HG03196 (cell line): ENCODE measurements around the gene GRIK5.
"Not testable (repeated sequence)": the region's sequence is repeated elsewhere in the genome, so short reads cannot be mapped to it uniquely, and the experiment has no call there.

Experiments used
- ATAC-seq: cut with Tn5 transposase; IDR thresholded peaks from one replicate; pipeline ENCODE4 v1.9.1; 2021; ENCODE audit not compliant: unreplicated experiment

GRIK5 gene

GRCh38 chr19:42053037-42053935 is 16.7 kb downstream of the GRIK5 start:
- no peak for ATAC-seq

GRCh38 chr19:42052241-42052863 is 17.7 kb downstream of the GRIK5 start:
- no peak for ATAC-seq

- no peak for ATAC-seq
Measured at GRCh38 chr19:42051166-42052115, 18.6 kb downstream of the GRIK5 start.

GRCh38 chr19:42048992-42049391 is 21.0 kb downstream of the GRIK5 start:
- ATAC-seq, result no peak

- no peak for ATAC-seq
Measured at GRCh38 chr19:42045575-42045974, 24.4 kb downstream of the GRIK5 start.

- ATAC-seq, result no peak
Measured at GRCh38 chr19:42042455-42043170, 27.4 kb downstream of the GRIK5 start.

- not testable (repeated sequence) for ATAC-seq
Measured at GRCh38 chr19:42040491-42040890, 29.5 kb downstream of the GRIK5 start.

GRCh38 chr19:42040031-42040430 is 30.0 kb downstream of the GRIK5 start:
- ATAC-seq, result no peak

- ATAC-seq, result no peak
Measured at GRCh38 chr19:42038666-42039065, 31.3 kb downstream of the GRIK5 start.

- no peak for ATAC-seq
Measured at GRCh38 chr19:42037649-42038048, 32.4 kb downstream of the GRIK5 start.

GRCh38 chr19:42034640-42035391 is 35.2 kb downstream of the GRIK5 start:
- not testable (repeated sequence) for ATAC-seq

GRCh38 chr19:42033413-42033812 is 36.6 kb downstream of the GRIK5 start:
- no peak for ATAC-seq

GRCh38 chr19:42032431-42032830 is 37.6 kb downstream of the GRIK5 start:
- no peak for ATAC-seq

- no peak for ATAC-seq
Measured at GRCh38 chr19:42030645-42031440, 39.2 kb downstream of the GRIK5 start.

- ATAC-seq, result no peak
Measured at GRCh38 chr19:42028304-42029216, 41.4 kb downstream of the GRIK5 start.

GRCh38 chr19:42024622-42025111 is 45.3 kb downstream of the GRIK5 start:
- ATAC-seq, result no peak

- no peak for ATAC-seq
Measured at GRCh38 chr19:42023943-42024260, 46.1 kb downstream of the GRIK5 start.
